ENCODE measurements around the gene ZNF346. TPM values are rescaled to one million over a fixed set of nuclear protein-coding genes. Genes with fewer than 3 reads are reported as not detected.

Gene ZNF346
- total RNA-seq, 1 donor from 2014 or later, result 13.9 TPM

GRCh38 chr5:177117441-177118045, 95.0 kb downstream of the ZNF346 start:
- H3K27ac ChIP-seq, result peak overlapping the region; percentile 63
- no peak overlapping the region for H3K4me3 ChIP-seq
- H3K36me3 ChIP-seq, result no peaks in the 10 kb centered on the region
- DNase-seq (peak; percentile 42), ATAC-seq (no peak)
- H3K4me1 ChIP-seq, result peaks cover 20% of the 10 kb centered on the region
- no peak for TF ChIP-seq CTCF (IDR thresholded peaks at IDR 0.05)
- H3K27me3 ChIP-seq (ENCODE audit: low read depth), result no peaks in the 10 kb centered on the region
- intact Hi-C loops (cut with DNase I), result no loop called here
- no peaks in the 10 kb centered on the region for H3K9me3 ChIP-seq

- TF ChIP-seq CTCF (IDR thresholded peaks at IDR 0.05), result no peak
- no peaks in the 10 kb centered on the region for H3K9me3 ChIP-seq
- no peaks in the 10 kb centered on the region for H3K27me3 ChIP-seq (ENCODE audit: low read depth)
- intact Hi-C loops (cut with DNase I), result no loop called here
- H3K4me1 ChIP-seq, result no peaks in the 10 kb centered on the region
- no peaks in the 10 kb centered on the region for H3K36me3 ChIP-seq
- ATAC-seq, result no peak
- no peak overlapping the region for H3K27ac ChIP-seq
- no peak overlapping the region for H3K4me3 ChIP-seq
- no peak for DNase-seq
These were observed 100.1 kb downstream of the ZNF346 start for GRCh38 chr5:177122566-177122965.

GRCh38 chr5:177123789-177124485, 101.4 kb downstream of the ZNF346 start:
- Histone ChIP-seq H3K27me3 (ENCODE audit: low read depth) (no peaks in the 10 kb centered on the region), H3K4me1 (no peaks in the 10 kb centered on the region), H3K9me3 (no peaks in the 10 kb centered on the region), H3K27ac (no peak overlapping the region), H3K36me3 (no peaks in the 10 kb centered on the region), H3K4me3 (no peak overlapping the region)
- DNase-seq, result no peak
- intact Hi-C loops (cut with DNase I), result no loop called here
- TF ChIP-seq CTCF (IDR thresholded peaks at IDR 0.05), result no peak
- no peak for ATAC-seq

GRCh38 chr5:177124486-177124991, 102.0 kb downstream of the ZNF346 start:
- Histone ChIP-seq H3K27ac (no peak overlapping the region), H3K4me3 (no peak overlapping the region), H3K36me3 (no peaks in the 10 kb centered on the region), H3K4me1 (peaks cover 4% of the 10 kb centered on the region), H3K9me3 (no peaks in the 10 kb centered on the region), H3K27me3 (ENCODE audit: low read depth) (no peaks in the 10 kb centered on the region)
- no peak for TF ChIP-seq CTCF (IDR thresholded peaks at IDR 0.05)
- ATAC-seq, result no peak
- no peak for DNase-seq
- intact Hi-C loops (cut with DNase I), result no loop called here

GRCh38 chr5:177126771-177127170, 104.3 kb downstream of the ZNF346 start:
- Histone ChIP-seq H3K36me3 (no peaks in the 10 kb centered on the region), H3K9me3 (no peaks in the 10 kb centered on the region), H3K27me3 (ENCODE audit: low read depth) (no peaks in the 10 kb centered on the region), H3K4me3 (no peak overlapping the region), H3K4me1 (peaks cover 4% of the 10 kb centered on the region), H3K27ac (no peak overlapping the region)
- no peak for DNase-seq
- TF ChIP-seq CTCF (IDR thresholded peaks at IDR 0.05), result no peak
- no peak for ATAC-seq
- intact Hi-C loops (cut with DNase I), result no loop called here
